Astrocyte of the spinal cord (primary cell): ENCODE data around the gene ACR.

ENCODE experiments used
- DNase-seq: peaks from one replicate; pipeline ENCODE4 v3.0.0; 2011; ENCODE audit warnings: low read depth, low spot score
- H3K4me3 ChIP-seq: 2 replicates; pipeline ENCODE4 v1.5.1; 2011; ENCODE audit warnings: low read depth, mild to moderate bottlenecking, low read length, moderate library complexity
- CTCF ChIP-seq: IDR thresholded peaks from 2 replicates; pipeline ENCODE4 v1.5.1; 2012; ENCODE audit warnings: low read depth, mild to moderate bottlenecking, low read length, inconsistent platforms
- in situ Hi-C: cut with HindIII; loops from 2 replicates; pipeline ENCODE4 v1.10.0; 2017; ENCODE audit warnings: low sequenced_read_pairs

Gene ACR

GRCh38 chr22:50713571-50714056, 24.4 kb upstream of the ACR start:
- in situ Hi-C loops, result no loop called here
- TF ChIP-seq CTCF, result no peak

GRCh38 chr22:50714150-50714549, 23.9 kb upstream of the ACR start:
- in situ Hi-C loops, result no loop called here
- TF ChIP-seq CTCF, result no peak

More at GRCh38 chr22:50713571-50714056, 24.4 kb upstream of the ACR start:
- DNase-seq, result no peak
- no peak overlapping the region for H3K4me3 ChIP-seq

GRCh38 chr22:50714631-50715179, 23.3 kb upstream of the ACR start:
- DNase-seq, result no peak

More at GRCh38 chr22:50714150-50714549, 23.9 kb upstream of the ACR start:
- no peak overlapping the region for H3K4me3 ChIP-seq
- no peak for DNase-seq

GRCh38 chr22:50715250-50715649, 22.8 kb upstream of the ACR start:
- no peak for DNase-seq
- no peak overlapping the region for H3K4me3 ChIP-seq
- no peak for TF ChIP-seq CTCF
- in situ Hi-C loops, result no loop called here

More at GRCh38 chr22:50714631-50715179, 23.3 kb upstream of the ACR start:
- in situ Hi-C loops, result no loop called here
- no peak for TF ChIP-seq CTCF
- no peak overlapping the region for H3K4me3 ChIP-seq

- no peak overlapping the region for H3K4me3 ChIP-seq
- no peak for DNase-seq
- in situ Hi-C loops, result no loop called here
- no peak for TF ChIP-seq CTCF
Observed at GRCh38 chr22:50715776-50716175, 22.2 kb upstream of the ACR start.

GRCh38 chr22:50716290-50717024, 21.5 kb upstream of the ACR start:
- no peak overlapping the region for H3K4me3 ChIP-seq
- no peak for TF ChIP-seq CTCF
- no peak for DNase-seq
- in situ Hi-C loops, result no loop called here
